PC-9 (cell line): Measurements from ENCODE around the gene CCDC148. TPM values are rescaled to one million over a fixed set of nuclear protein-coding genes. Genes with fewer than 3 reads are reported as not detected.

Source experiments
- BruUV-seq: library from RNA; stranded (reverse); fragments of 400-500 nt; replicated peaks from 2 replicates; lab custom pipeline; 2021; lab: Mats Ljungman, UMichigan
- CTCF ChIA-PET: fragments of 300-600 bp; sonication (Branson Sonifier 250); formaldehyde crosslinking; loops from one replicate; lab custom pipeline; 2022; ENCODE audit warnings: antibody characterized with exemption; lab: Charles Lee
- POLR2A ChIA-PET: fragments of 300-600 bp; sonication (Branson Sonifier 250); formaldehyde crosslinking; loops from one replicate; lab custom pipeline; 2022; ENCODE audit warnings: antibody characterized with exemption; ENCODE audit not compliant: unreplicated experiment; lab: Charles Lee
- DNase-seq, 2 experiments: peaks; one replicate each; pipeline versions ENCODE4 v3.0.0 to v3.0.0-alpha.2; 2015 to 2022; ENCODE audit warnings: mixed read lengths in 1 of 2
- H2AFZ ChIP-seq: fragments of 200-600 bp; sonication (generic); 2 replicates; pipeline ENCODE4 v1.8.1; 2017; ENCODE audit warnings: antibody characterized with exemption
- H3F3A ChIP-seq: fragments of 200-600 bp; sonication (generic); 2 replicates; pipeline ENCODE4 v1.8.1; 2017; ENCODE audit warnings: antibody characterized with exemption, mild to moderate bottlenecking, low read depth; ENCODE audit not compliant: insufficient read depth
- H3K27ac ChIP-seq: fragments of 200-600 bp; sonication (generic); 2 replicates; pipeline ENCODE4 v1.6.1; 2016; ENCODE audit warnings: mixed run types
- H3K27me3 ChIP-seq: fragments of 200-600 bp; sonication (generic); 2 replicates; pipeline ENCODE4 v1.6.1; 2016; ENCODE audit warnings: low read depth, mixed run types; ENCODE audit not compliant: insufficient read depth
- H3K36me3 ChIP-seq: fragments of 200-600 bp; sonication (generic); 2 replicates; pipeline ENCODE4 v1.6.1; 2016; ENCODE audit warnings: low read depth, mixed run types
- H3K4me1 ChIP-seq: fragments of 200-600 bp; sonication (generic); replicated peaks from 2 replicates; pipeline ENCODE4 v1.6.1; 2016; ENCODE audit warnings: mixed run types; ENCODE audit not compliant: insufficient read depth
- H3K4me2 ChIP-seq: fragments of 200-600 bp; sonication (generic); 2 replicates; pipeline ENCODE4 v1.6.1; 2017; ENCODE audit warnings: mixed run types
- H3K4me3 ChIP-seq: fragments of 200-600 bp; sonication (generic); 2 replicates; pipeline ENCODE4 v1.6.1; 2016; ENCODE audit warnings: mixed run types
- H3K79me2 ChIP-seq: fragments of 200-600 bp; sonication (generic); 2 replicates; pipeline ENCODE4 v1.6.1; 2017; ENCODE audit warnings: low read depth, mixed run types
- H3K9me2 ChIP-seq: fragments of 200-600 bp; sonication (generic); 2 replicates; pipeline ENCODE4 v1.8.1; 2017; ENCODE audit warnings: mild to moderate bottlenecking; ENCODE audit not compliant: insufficient read depth
- H3K9me3 ChIP-seq: fragments of 200-600 bp; sonication (generic); 2 replicates; pipeline ENCODE4 v1.8.1; 2016; ENCODE audit warnings: low read depth; ENCODE audit not compliant: insufficient read depth
- H4K20me1 ChIP-seq: fragments of 200-600 bp; sonication (generic); 2 replicates; pipeline ENCODE4 v1.8.1; 2017; ENCODE audit not compliant: insufficient read depth
- CTCF ChIP-seq: fragments of 200-600 bp; sonication (generic); conservative IDR thresholded peaks from 2 replicates; pipeline ENCODE4 v1.6.1; 2017; ENCODE audit warnings: mixed run types, antibody characterized with exemption, mild to moderate bottlenecking, moderate library complexity
- EZH2 ChIP-seq: fragments of 200-600 bp; sonication (generic); IDR thresholded peaks from 2 replicates; pipeline ENCODE4 v1.8.0; 2017; ENCODE audit warnings: antibody characterized with exemption, low read depth
- intact Hi-C: fragments of 100-400 bp; cut with micrococcal nuclease; formaldehyde crosslinking; loops from one replicate; pipeline ENCODE4 v1.10.0; 2022; ENCODE audit not compliant: unreplicated experiment
- total RNA-seq: library from RNA; stranded (reverse); gene quantifications from 2 replicates; pipeline ENCODE4 v1.2.3, GENCODE V29; 2021

CCDC148 gene
- total RNA-seq, 1 experiment from 2014 or later: 1.8 TPM

GRCh38 chr2:158212301-158212700, 244.3 kb downstream of the CCDC148 start:
- Histone ChIP-seq H4K20me1 (no peaks in the 10 kb centered on the region), H3K27me3 (no peaks in the 10 kb centered on the region), H3K9me2 (no peaks in the 10 kb centered on the region), H3K9me3 (no peaks in the 10 kb centered on the region), H3F3A (no peaks in the 10 kb centered on the region), H3K4me3 (no peak overlapping the region), H3K79me2 (no peaks in the 10 kb centered on the region), H3K27ac (no peak overlapping the region), H3K4me2 (no peak overlapping the region), H3K4me1 (no peaks in the 10 kb centered on the region), H2AFZ (no peak overlapping the region), H3K36me3 (no peaks in the 10 kb centered on the region)
- POLR2A ChIA-PET: no interaction called here
- DNase-seq: no peak
- BruUV-seq: no TSS peak
- CTCF ChIA-PET: no interaction called here
- TF ChIP-seq EZH2 (no peak), CTCF (no peak)
- intact Hi-C loops: no loop called here

DNA sequence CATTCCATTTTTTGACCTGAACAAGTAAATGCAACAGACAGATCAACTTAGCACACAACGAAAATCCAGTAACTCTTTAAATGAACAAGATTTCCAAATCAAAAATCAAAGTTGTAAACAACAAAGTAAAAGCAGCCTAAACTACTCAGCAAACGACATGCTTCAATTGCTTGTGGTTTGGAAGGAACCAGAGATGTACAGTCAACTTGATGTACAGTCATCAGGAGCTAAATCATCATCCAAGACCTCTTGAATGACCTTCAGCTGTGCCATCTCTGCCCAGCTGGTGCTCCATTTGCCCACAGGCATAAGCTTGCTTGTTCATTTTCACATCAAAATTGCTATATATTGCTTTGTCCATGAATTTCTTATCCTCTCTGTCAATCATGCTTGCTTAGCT, 245.1 kb downstream of the CCDC148 start:
- POLR2A ChIA-PET: no interaction called here
- Histone ChIP-seq H4K20me1 (no peaks in the 10 kb centered on the region), H3K27me3 (no peaks in the 10 kb centered on the region), H3K4me2 (no peak overlapping the region), H3F3A (no peaks in the 10 kb centered on the region), H3K9me3 (no peaks in the 10 kb centered on the region), H3K36me3 (no peaks in the 10 kb centered on the region), H3K27ac (no peak overlapping the region), H3K9me2 (no peaks in the 10 kb centered on the region), H3K4me1 (no peaks in the 10 kb centered on the region), H3K79me2 (no peaks in the 10 kb centered on the region), H2AFZ (no peak overlapping the region), H3K4me3 (no peak overlapping the region)
- no TSS peak for BruUV-seq
- no peak for TF ChIP-seq EZH2
- no peak for TF ChIP-seq CTCF
- DNase-seq: no peak
- intact Hi-C loops: no loop called here
- CTCF ChIA-PET: no interaction called here

GRCh38 chr2:158207354-158207753, 249.2 kb downstream of the CCDC148 start:
- no peak for TF ChIP-seq CTCF
- no peak for TF ChIP-seq EZH2
- Histone ChIP-seq H3F3A (no peaks in the 10 kb centered on the region), H4K20me1 (no peaks in the 10 kb centered on the region), H3K9me3 (no peaks in the 10 kb centered on the region), H3K27me3 (no peaks in the 10 kb centered on the region), H3K4me3 (no peak overlapping the region), H3K27ac (no peak overlapping the region), H3K9me2 (no peaks in the 10 kb centered on the region), H3K4me2 (no peak overlapping the region), H3K36me3 (no peaks in the 10 kb centered on the region), H2AFZ (no peak overlapping the region), H3K4me1 (peaks cover 7% of the 10 kb centered on the region), H3K79me2 (no peaks in the 10 kb centered on the region)
- no TSS peak for BruUV-seq
- intact Hi-C loops: no loop called here
- POLR2A ChIA-PET: no interaction called here
- DNase-seq: no peak
- CTCF ChIA-PET: no interaction called here
